H1 (cell line): ENCODE results near the gene MMP25. TPM values are rescaled to one million over a fixed set of nuclear protein-coding genes. Genes with fewer than 3 reads are reported as not detected.

ENCODE experiments used
- CTCF ChIA-PET: fragments of 300-600 bp; sonication (Branson Sonifier 250); formaldehyde crosslinking; loops from one replicate; lab custom pipeline; 2021; ENCODE audit not compliant: partially characterized antibody; lab: Charles Lee
- POLR2A ChIA-PET: fragments of 300-600 bp; sonication (Branson Sonifier 250); formaldehyde crosslinking; loops from one replicate; lab custom pipeline; 2021; ENCODE audit warnings: inconsistent platforms; ENCODE audit not compliant: partially characterized antibody; lab: Charles Lee
- DNase-seq, 2 experiments: peaks; one replicate each; pipeline versions ENCODE4 v3.0.0 to v3.0.0-alpha.2; 2010 to 2022; ENCODE audit warnings: low spot score in 2 of 2, low read depth in 1 of 2, mixed read lengths in 1 of 2
- FAIRE-seq: peaks from 2 replicates; lab custom pipeline; 2011; peaks lifted over from hg19 to GRCh38; lab: Jason Lieb, UNC
- H2AFZ ChIP-seq: 2 replicates; pipeline ENCODE4 v1.8.1; 2012; ENCODE audit warnings: low read length, inconsistent platforms
- H2AK5ac ChIP-seq: 2 replicates; pipeline ENCODE4 v1.6.1; 2013; ENCODE audit warnings: low read depth, low read length
- H2BK120ac ChIP-seq: replicated peaks from 2 replicates; pipeline ENCODE3; 2013; ENCODE audit warnings: low read depth, low read length, inconsistent platforms
- H2BK12ac ChIP-seq: 2 replicates; pipeline ENCODE4 v1.6.1; 2013; ENCODE audit warnings: low read depth, low read length
- H2BK15ac ChIP-seq: 2 replicates; pipeline ENCODE4 v1.6.1; 2013; ENCODE audit warnings: low read length
- H2BK20ac ChIP-seq: 2 replicates; pipeline ENCODE4 v1.6.1; 2013; ENCODE audit warnings: low read length
- H2BK5ac ChIP-seq: 2 replicates; pipeline ENCODE4 v1.6.1; 2013; ENCODE audit warnings: low read depth, low read length
- H3K14ac ChIP-seq: 2 replicates; pipeline ENCODE4 v1.6.1; 2013; ENCODE audit warnings: inconsistent platforms; ENCODE audit not compliant: insufficient read length
- H3K18ac ChIP-seq: 2 replicates; pipeline ENCODE4 v1.6.1; 2013; ENCODE audit warnings: low read length; ENCODE audit errors: extremely low read depth
- H3K23ac ChIP-seq: 2 replicates; pipeline ENCODE4 v1.6.1; 2013; ENCODE audit warnings: inconsistent platforms; ENCODE audit not compliant: insufficient read length
- H3K23me2 ChIP-seq: 2 replicates; pipeline ENCODE4 v1.6.1; 2013; ENCODE audit warnings: low read depth, low read length
- H3K27ac ChIP-seq: 2 replicates; pipeline ENCODE4 v1.6.1; 2011; ENCODE audit warnings: low read depth, low read length, inconsistent platforms
- H3K27me3 ChIP-seq, 4 experiments: replicated peaks in 1 of 4; 1 replicate in 1 of 4; 2 replicates in 3 of 4; pipeline versions ENCODE4 v1.6.1 to v1.8.1; 2011 to 2013; ENCODE audit warnings: low read length in 3 of 4, mild to moderate bottlenecking in 3 of 4, inconsistent platforms in 2 of 4, mixed read lengths in 2 of 4, moderate library complexity in 1 of 4; ENCODE audit not compliant: control insufficient read depth in 3 of 4, insufficient read depth in 3 of 4; ENCODE audit errors: extremely low read depth in 1 of 4
- H3K36me3 ChIP-seq, 4 experiments: 2 replicates each; pipeline versions ENCODE4 v1.6.1 to v1.8.1; 2011 to 2013; ENCODE audit warnings: mild to moderate bottlenecking in 4 of 4, low read length in 3 of 4, moderate library complexity in 2 of 4, control low read depth in 1 of 4, inconsistent platforms in 1 of 4; ENCODE audit not compliant: insufficient read depth in 4 of 4, control insufficient read depth in 2 of 4
- H3K4ac ChIP-seq: replicated peaks from 2 replicates; pipeline ENCODE3; 2013; ENCODE audit warnings: low read length, low read depth, mixed read lengths, inconsistent platforms; ENCODE audit not compliant: insufficient read length
- H3K4me1 ChIP-seq, 4 experiments: replicated peaks in 1 of 4; 1 replicate in 1 of 4; 2 replicates in 3 of 4; pipeline versions ENCODE4 v1.6.1 to v1.8.1; 2011 to 2013; ENCODE audit warnings: low read length in 3 of 4, inconsistent platforms in 2 of 4, mixed read lengths in 1 of 4; ENCODE audit not compliant: insufficient read depth in 4 of 4, control insufficient read depth in 3 of 4
- H3K4me2 ChIP-seq, 2 experiments: 2 replicates each; pipeline versions ENCODE4 v1.6.1 to v1.8.1; 2011 to 2013; ENCODE audit warnings: low read depth in 2 of 2, low read length in 2 of 2, control low read depth in 1 of 2, inconsistent platforms in 1 of 2, mild to moderate bottlenecking in 1 of 2; ENCODE audit not compliant: insufficient read depth in 1 of 2
- H3K4me3 ChIP-seq, 4 experiments: fragments of 200-600, 300-600 bp in 1 of 4; sonication (generic), shearing (Covaris generic), sonication (Bioruptor Twin) in 1 of 4; 2 replicates each; pipeline versions ENCODE4 v1.5.1 to v1.8.1; 2011 to 2016; ENCODE audit warnings: low read length in 4 of 4, low read depth in 3 of 4, control low read depth in 2 of 4, inconsistent platforms in 2 of 4, mild to moderate bottlenecking in 2 of 4, mixed read lengths in 1 of 4, moderate library complexity in 1 of 4; ENCODE audit not compliant: insufficient read depth in 2 of 4; ENCODE audit errors: extremely low read depth in 1 of 4
- H3K56ac ChIP-seq: replicated peaks from 2 replicates; pipeline ENCODE3; 2013; ENCODE audit warnings: low read depth, mild to moderate bottlenecking, mixed read lengths, low read length, inconsistent platforms; ENCODE audit not compliant: insufficient read length
- H3K79me1 ChIP-seq: 2 replicates; pipeline ENCODE4 v1.6.1; 2013; ENCODE audit warnings: low read depth, low read length, control low read depth
- H3K79me2 ChIP-seq, 2 experiments: 2 replicates each; pipeline versions ENCODE4 v1.6.1 to v1.8.1; 2012 to 2013; ENCODE audit warnings: low read length in 2 of 2, mild to moderate bottlenecking in 2 of 2, inconsistent platforms in 1 of 2; ENCODE audit not compliant: insufficient read depth in 2 of 2, control insufficient read depth in 1 of 2
- H3K9ac ChIP-seq, 4 experiments: replicated peaks in 1 of 4; 1 replicate in 1 of 4; 2 replicates in 3 of 4; pipeline versions ENCODE4 v1.6.1 to v1.8.1; 2011 to 2013; ENCODE audit warnings: low read depth in 3 of 4, low read length in 3 of 4, control low read depth in 2 of 4, mild to moderate bottlenecking in 2 of 4, moderate library complexity in 2 of 4, inconsistent platforms in 1 of 4; ENCODE audit errors: extremely low read depth in 1 of 4
- H3K9me3 ChIP-seq, 2 experiments: 2 replicates each; pipeline versions ENCODE4 v1.6.1 to v1.8.1; 2012 to 2013; ENCODE audit warnings: mild to moderate bottlenecking in 2 of 2, moderate library complexity in 2 of 2, control low read depth in 1 of 2, inconsistent platforms in 1 of 2, low read depth in 1 of 2, low read length in 1 of 2, mixed read lengths in 1 of 2; ENCODE audit not compliant: insufficient read depth in 2 of 2
- H4K20me1 ChIP-seq, 2 experiments: replicated peaks in 1 of 2; 2 replicates each; pipeline versions ENCODE3 to v1.8.1; 2011 to 2013; ENCODE audit warnings: inconsistent platforms in 2 of 2, low read length in 2 of 2, mild to moderate bottlenecking in 1 of 2; ENCODE audit not compliant: insufficient read depth in 2 of 2, control insufficient read depth in 1 of 2
- H4K5ac ChIP-seq: 2 replicates; pipeline ENCODE4 v1.6.1; 2013; ENCODE audit warnings: low read length, low read depth, mixed read lengths, inconsistent platforms; ENCODE audit not compliant: insufficient read length
- H4K8ac ChIP-seq: 2 replicates; pipeline ENCODE4 v1.8.0; 2013; ENCODE audit warnings: mild to moderate bottlenecking, moderate library complexity, low read length, inconsistent platforms; ENCODE audit not compliant: insufficient read depth; ENCODE audit errors: extremely low read depth
- H4K91ac ChIP-seq: replicated peaks from 2 replicates; pipeline ENCODE3; 2013; ENCODE audit warnings: low read length, mixed read lengths, inconsistent platforms; ENCODE audit not compliant: insufficient read length
- CHD2 ChIP-seq: IDR thresholded peaks from 2 replicates; pipeline ENCODE4 v1.6.1; 2012; ENCODE audit warnings: low read length, improper control_type of control experiment
- POLR2A ChIP-seq, 2 experiments: IDR thresholded peaks; 1 replicate in 1 of 2; 2 replicates in 1 of 2; pipeline ENCODE4 v1.6.1; 2011; ENCODE audit warnings: low read depth in 2 of 2, low read length in 2 of 2, mild to moderate bottlenecking in 2 of 2; ENCODE audit errors: control extremely low read depth in 1 of 2
- WGBS, 2 experiments: shearing (Covaris generic) in 1 of 2; methylation state at CpG; one replicate each; pipeline versions ENCODE4 v1.1.6 to v1.1.7; 2013 to 2015; ENCODE audit warnings: low lambda C conversion rate in 2 of 2, mixed read lengths in 2 of 2, inconsistent platforms in 1 of 2, low coverage in 1 of 2, missing lambda C conversion rate in 1 of 2; ENCODE audit not compliant: insufficient replicate concordance in 2 of 2, insufficient coverage in 1 of 2, insufficient read length in 1 of 2; ENCODE audit errors: extremely low coverage in 1 of 2, missing lambda C conversion rate in 1 of 2; 5-methylcytosine and 5-hydroxymethylcytosine counted together
- polyA plus RNA-seq, 7 experiments: library from polyadenylated mRNA; depleted of rRNA in 3 of 7; stranded (reverse) in 5 of 7; unstranded in 2 of 7; fragments of >200 nt in 5 of 7; fragments of 200-250 nt in 2 of 7; gene quantifications; 1 replicate in 5 of 7; 2 replicates in 1 of 7; 4 replicates in 1 of 7; pipeline versions ENCODE4 v1.2.1 to v1.2.3, GENCODE V29; 2011 to 2013; ENCODE audit warnings: missing spikeins in 2 of 7, mixed read lengths in 2 of 7
- total RNA-seq: library from RNA; stranded (reverse); fragmentation: NEBNext Ultra II Directional; extraction: Animal tissue kit (Norgen Biotek cat#: 25700); gene quantifications from 2 replicates; pipeline ENCODE4 v1.2.1, GENCODE V29; 2021

The MMP25 gene
- total and polyA plus RNA-seq, 2 of the 8 experiments (the other 6 are each of a cell fraction or from before 2014, with no cell fraction given), result 7.7 to 26.7 TPM

- DNase-seq (no peak), FAIRE-seq (no peak)
- Histone ChIP-seq H3K23ac (no peak overlapping the region), H2BK120ac (no peak overlapping the region), H2BK12ac (no peak overlapping the region), H3K4me1 (peaks cover 0 to 23% (median 20%) of the 10 kb centered on the region in 4 experiments; a peak in 6 of 7 replicates), H3K4ac (no peak overlapping the region), H3K4me2 (no peak overlapping the region), H3K9ac (no peak overlapping the region), H3K23me2 (peaks cover 17% of the 10 kb centered on the region; the same call in 1 of the 2 replicates), H2AFZ (no peak overlapping the region), H2BK5ac (no peak overlapping the region), H2BK20ac (no peak overlapping the region), H3K9me3 (no peaks in the 10 kb centered on the region), H3K27me3 (no peaks in the 10 kb centered on the region), H4K91ac (no peak overlapping the region), H4K20me1 (peaks cover 9 to 31% of the 10 kb centered on the region in 2 experiments), H4K8ac (no peak overlapping the region), H3K27ac (no peak overlapping the region), H3K79me1 (no peaks in the 10 kb centered on the region), H3K36me3 (peaks cover 0 to 21% (median 11%) of the 10 kb centered on the region in 4 experiments; a peak in 7 of 8 replicates), H3K56ac (no peak overlapping the region), H3K14ac (no peak overlapping the region), H3K4me3 (no peak overlapping the region), H3K79me2 (no peaks in the 10 kb centered on the region), H3K18ac (no peak overlapping the region), H4K5ac (no peak overlapping the region), H2AK5ac (no peak overlapping the region), H2BK15ac (no peak overlapping the region)
- WGBS, 2 experiments, result 89% methylated on average over 8 of the region's 8 CpGs; no CpG with 5 or more reads in 1 of the 2 experiments
- ChIA-PET CTCF (interaction anchor here (1.1 to 23.8 kb wide), 2 partner anchors 21 to 32 kb away, joined by 3 to 639 read pairs; partner anchors contain the start of gene CLDN9), POLR2A (interaction anchor here (0.5 to 35.7 kb wide), 11 partner anchors 3 to 103 kb away, joined by 3 to 1808 read pairs (median 63); partner anchors contain the start of genes BICDL2, CLDN6, CLDN9 and HCFC1R1)
- TF ChIP-seq POLR2A (IDR thresholded peaks at IDR 0.05; ENCODE audit: control extremely low read depth in 1 of 2, low read depth in 2 of 2, low read length in 2 of 2), result peak in 1 of 2 experiments; percentile 54; a peak in 1 of 3 replicates
- no peak for TF ChIP-seq CHD2
These were observed 20.4 kb upstream of the MMP25 start for GRCh38 chr16:3026003-3026378.
